Progenitor cell of endocrine pancreas (in vitro differentiated cells): Measurements from ENCODE around the gene CD37. TPM values are rescaled to one million over a fixed set of nuclear protein-coding genes. Genes with fewer than 3 reads are reported as not detected.

ENCODE experiments used
- DNase-seq: peaks from one replicate; pipeline ENCODE4 v3.0.0; 2021; ENCODE audit warnings: low spot score; ENCODE audit not compliant: unreplicated experiment
- H3K27ac Mint-ChIP-seq: 2 replicates; pipeline ENCODE4 v1.8.0; 2021; ENCODE audit warnings: mild to moderate bottlenecking, moderate library complexity, mixed read lengths
- H3K27me3 Mint-ChIP-seq: 2 replicates; pipeline ENCODE4 v1.8.0; 2021; ENCODE audit warnings: mixed read lengths
- H3K36me3 Mint-ChIP-seq: 2 replicates; pipeline ENCODE4 v1.8.0; 2022; ENCODE audit warnings: mixed read lengths; ENCODE audit not compliant: insufficient read depth
- H3K4me1 Mint-ChIP-seq: 2 replicates; pipeline ENCODE4 v1.8.0; 2021; ENCODE audit warnings: low read depth, mixed read lengths
- H3K4me3 Mint-ChIP-seq: 2 replicates; pipeline ENCODE4 v1.8.0; 2021; ENCODE audit warnings: low read depth, mild to moderate bottlenecking, moderate library complexity, mixed read lengths
- H3K9me3 Mint-ChIP-seq: 2 replicates; pipeline ENCODE4 v1.8.0; 2021; ENCODE audit warnings: low read depth, mixed read lengths
- CTCF ChIP-seq: fragments of 200-600 bp; sonication (generic); IDR thresholded peaks from one replicate; pipeline ENCODE4 v1.5.0; 2021; ENCODE audit warnings: antibody characterized with exemption, mild to moderate bottlenecking; ENCODE audit not compliant: unreplicated experiment
- microRNA-seq: library from miRNA; unstranded; fragments of <30 nt; microRNA quantifications from one replicate; pipeline ENCODE4 v1.1.0, GENCODE V29; 2020; ENCODE audit warnings: borderline number of aligned reads; ENCODE audit not compliant: unreplicated experiment
- total RNA-seq: library from RNA; stranded (reverse); gene quantifications from 2 replicates; pipeline ENCODE4 v1.2.1, GENCODE V29; 2021

The CD37 gene
- total RNA-seq, 1 donor from 2014 or later, result not detected

GRCh38 chr19:49387936-49388372, 52.7 kb downstream of the CD37 start, which contains the start of gene KASH5:
TSS of gene KASH5 (plus strand) at chr19:49388249. CDS start at chr19:49390884, 2,635 bp downstream.
- H3K36me3 Mint-ChIP-seq, result no peaks in the 10 kb centered on the region
- DNase-seq, result no peak
- H3K4me1 Mint-ChIP-seq, result no peaks in the 10 kb centered on the region
- H3K27ac Mint-ChIP-seq, result no peak within 1 kb of the TSS
- no peak for TF ChIP-seq CTCF
- peaks cover 3% of the 10 kb centered on the region for H3K9me3 Mint-ChIP-seq
- H3K4me3 Mint-ChIP-seq, result no peak within 1 kb of the TSS
- H3K27me3 Mint-ChIP-seq, result peaks cover 23% of the 10 kb centered on the region

GRCh38 chr19:49389406-49389805, 54.2 kb downstream of the CD37 start:
- H3K27me3 Mint-ChIP-seq, result peaks cover 27% of the 10 kb centered on the region

More at GRCh38 chr19:49389406-49389805, 54.2 kb downstream of the CD37 start:
- Mint-ChIP-seq H3K36me3 (no peaks in the 10 kb centered on the region), H3K4me3 (no peak overlapping the region), H3K9me3 (no peaks in the 10 kb centered on the region), H3K4me1 (no peaks in the 10 kb centered on the region), H3K27ac (no peak overlapping the region)
- TF ChIP-seq CTCF, result no peak
- DNase-seq, result no peak

Small RNAs within 50 kb of the gene (microRNA-seq; reads per million reads assigned to microRNA genes)
- gene MIR4324, result not detected

Other genes starting within 250 kb of the CD37 start
- 355 and 363 TPM in 2 replicates for gene SNRNP70, start 250.0 kb upstream of the CD37 start, total RNA-seq
- 7.0 and 9.3 TPM in 2 replicates for gene LIN7B, start 221.0 kb upstream of the CD37 start, total RNA-seq
- 1.3 and 1.5 TPM in 2 replicates for gene C19orf73, start 216.3 kb upstream of the CD37 start, total RNA-seq
- gene PPFIA3, start 215.9 kb upstream of the CD37 start, total RNA-seq, result 6.7 and 8.5 TPM in 2 replicates
- 1.6 and 2.1 TPM in 2 replicates for gene HRC, start 180.0 kb upstream of the CD37 start, total RNA-seq
- 16.9 and 17.7 TPM in 2 replicates for gene TRPM4, start 177.6 kb upstream of the CD37 start, total RNA-seq
- gene SLC6A16, start 10.2 kb upstream of the CD37 start, total RNA-seq, result 10.5 and 11.8 TPM in 2 replicates
- gene TEAD2, start 27.0 kb downstream of the CD37 start, total RNA-seq, result 226 and 235 TPM in 2 replicates
- gene DKKL1, start 28.5 kb downstream of the CD37 start, total RNA-seq, result 3.6 and 5.2 TPM in 2 replicates
- gene KASH5, start 52.8 kb downstream of the CD37 start, total RNA-seq, result not detected in 2 replicates
- gene PTH2, start 88.0 kb downstream of the CD37 start, total RNA-seq, result not detected in 2 replicates
- not detected in 2 replicates for gene GFY, start 90.0 kb downstream of the CD37 start, total RNA-seq
- 0.29 TPM in 2 replicates for gene SLC17A7, start 106.1 kb downstream of the CD37 start, total RNA-seq
- 125 TPM in 2 replicates for gene PIH1D1, start 116.4 kb downstream of the CD37 start, total RNA-seq
- gene ALDH16A1, start 117.8 kb downstream of the CD37 start, total RNA-seq, result 44.2 and 46.0 TPM in 2 replicates
- gene FLT3LG, start 138.8 kb downstream of the CD37 start, total RNA-seq, result 0.96 and 1.1 TPM in 2 replicates
- 2,665 and 2,783 TPM in 2 replicates for gene RPL13A, start 152.2 kb downstream of the CD37 start, total RNA-seq
- gene RPS11, start 161.0 kb downstream of the CD37 start, total RNA-seq, result 2,272 and 2,377 TPM in 2 replicates
- gene FCGRT, start 177.3 kb downstream of the CD37 start, total RNA-seq, result 153 and 169 TPM in 2 replicates
- gene RCN3, start 192.6 kb downstream of the CD37 start, total RNA-seq, result 43.4 and 58.0 TPM in 2 replicates
- 75.0 and 82.1 TPM in 2 replicates for gene NOSIP, start 245.2 kb downstream of the CD37 start, total RNA-seq
- 6.8 and 8.3 TPM in 2 replicates for gene PRRG2, start 245.9 kb downstream of the CD37 start, total RNA-seq